ENCODE data around the gene COL4A2. TPM values are rescaled to one million over a fixed set of nuclear protein-coding genes. Genes with fewer than 3 reads are reported as not detected.

Gene COL4A2
- total RNA-seq, 1 donor from 2014 or later, result 1,736 TPM

DNA sequence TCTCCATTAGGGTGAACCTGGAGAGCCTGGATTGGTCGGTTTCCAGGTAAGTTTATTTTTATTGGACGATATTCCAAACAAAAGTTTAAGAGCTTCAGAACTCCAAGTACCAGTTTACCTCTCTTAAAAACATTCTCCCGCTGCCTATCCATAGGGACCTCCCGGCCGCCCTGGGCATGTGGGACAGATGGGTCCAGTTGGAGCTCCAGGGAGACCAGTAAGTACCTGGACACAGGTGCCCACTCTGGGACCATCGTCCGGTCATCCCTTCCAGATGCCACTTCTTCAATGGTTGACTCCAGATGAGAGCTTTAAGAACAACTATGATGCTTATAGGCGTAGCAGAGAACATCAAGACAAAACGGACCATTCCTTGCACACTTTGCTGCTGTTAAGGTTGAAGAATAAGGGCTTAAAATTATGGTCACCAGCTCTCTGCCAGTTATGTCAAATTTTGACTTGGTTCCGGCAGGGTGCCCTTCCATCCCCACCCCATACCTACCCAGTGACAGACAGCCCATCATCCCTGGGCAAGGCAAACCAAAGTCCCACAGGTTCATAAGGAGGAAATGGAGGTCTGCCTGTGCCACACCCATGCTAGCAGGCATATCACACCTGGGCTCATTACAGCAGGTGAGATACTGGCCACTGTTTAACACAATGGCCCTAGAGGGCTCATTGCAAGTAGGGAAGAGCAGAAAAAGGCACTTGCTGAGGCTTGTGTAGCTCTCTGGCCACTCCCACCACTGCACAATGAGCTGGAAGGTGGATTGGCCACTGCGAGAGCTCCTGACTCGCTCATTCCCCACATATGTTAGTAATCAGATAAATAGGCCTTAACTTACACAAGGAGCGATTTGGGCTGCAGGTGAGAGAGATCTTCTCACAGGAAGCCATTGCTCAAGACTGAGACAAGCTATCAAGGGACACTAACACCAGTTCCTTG lies 123.6 kb downstream of the COL4A2 start:
- Histone ChIP-seq H3K36me3 (ENCODE audit: control insufficient read depth, insufficient read depth, low read length) (peaks cover 11% of the 10 kb centered on the region), H3K27me3 (ENCODE audit: control insufficient read depth, insufficient read depth, low read length) (no peaks in the 10 kb centered on the region), H3K4me3 (ENCODE audit: low read depth, low read length) (no peak overlapping the region)
- no peak for DNase-seq (ENCODE audit: low read depth)
- TF ChIP-seq, protein P1, sequence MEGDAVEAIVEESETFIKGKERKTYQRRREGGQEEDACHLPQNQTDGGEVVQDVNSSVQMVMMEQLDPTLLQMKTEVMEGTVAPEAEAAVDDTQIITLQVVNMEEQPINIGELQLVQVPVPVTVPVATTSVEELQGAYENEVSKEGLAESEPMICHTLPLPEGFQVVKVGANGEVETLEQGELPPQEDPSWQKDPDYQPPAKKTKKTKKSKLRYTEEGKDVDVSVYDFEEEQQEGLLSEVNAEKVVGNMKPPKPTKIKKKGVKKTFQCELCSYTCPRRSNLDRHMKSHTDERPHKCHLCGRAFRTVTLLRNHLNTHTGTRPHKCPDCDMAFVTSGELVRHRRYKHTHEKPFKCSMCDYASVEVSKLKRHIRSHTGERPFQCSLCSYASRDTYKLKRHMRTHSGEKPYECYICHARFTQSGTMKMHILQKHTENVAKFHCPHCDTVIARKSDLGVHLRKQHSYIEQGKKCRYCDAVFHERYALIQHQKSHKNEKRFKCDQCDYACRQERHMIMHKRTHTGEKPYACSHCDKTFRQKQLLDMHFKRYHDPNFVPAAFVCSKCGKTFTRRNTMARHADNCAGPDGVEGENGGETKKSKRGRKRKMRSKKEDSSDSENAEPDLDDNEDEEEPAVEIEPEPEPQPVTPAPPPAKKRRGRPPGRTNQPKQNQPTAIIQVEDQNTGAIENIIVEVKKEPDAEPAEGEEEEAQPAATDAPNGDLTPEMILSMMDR (IDR thresholded peaks at IDR 0.05; ENCODE audit: insufficient read depth, low read length, poor library complexity, severe bottlenecking), result no peak

DNA sequence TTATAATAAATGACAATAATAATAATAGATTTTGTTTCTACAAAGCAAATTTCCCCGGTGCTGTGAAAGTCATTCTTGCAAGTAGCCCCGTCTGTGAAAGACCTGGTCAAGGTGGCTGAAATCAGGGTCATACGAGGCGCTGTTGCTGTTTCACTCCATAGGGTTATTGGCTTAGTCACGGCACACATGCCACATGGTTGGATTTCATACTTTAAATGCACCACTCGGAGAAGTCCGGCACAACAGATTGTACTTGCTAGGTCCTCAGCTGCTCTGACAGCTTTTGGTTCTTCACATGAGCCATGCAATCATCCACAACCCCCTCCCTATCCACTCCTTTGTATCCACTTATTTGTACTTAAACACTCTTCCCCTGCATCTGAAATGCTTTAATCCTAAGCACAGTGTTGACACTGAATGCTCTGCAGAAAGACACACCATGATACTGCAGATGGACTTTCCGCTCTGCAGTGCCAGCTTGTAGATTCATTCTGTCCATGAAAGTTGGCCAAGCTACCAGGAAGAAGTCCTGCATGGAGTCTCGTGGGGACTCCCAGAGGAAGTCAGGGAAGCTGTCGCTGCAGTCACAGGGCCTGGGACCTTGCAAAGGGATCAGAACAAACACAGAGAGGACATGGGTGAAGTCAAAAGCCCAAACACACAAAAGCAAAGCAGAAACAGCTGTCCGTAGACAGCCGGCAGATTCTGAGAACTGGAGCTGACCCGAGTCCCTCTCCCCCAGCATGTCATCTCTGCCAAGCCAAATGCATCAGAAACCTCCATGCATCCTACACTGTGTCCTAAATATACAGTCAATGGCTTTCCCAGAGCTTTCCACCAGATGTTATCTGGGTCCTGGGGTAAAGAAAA lies 124.6 kb downstream of the COL4A2 start:
- TF ChIP-seq, protein P1 (IDR thresholded peaks at IDR 0.05; ENCODE audit: insufficient read depth, low read length, poor library complexity, severe bottlenecking), result no peak
- peaks cover 7% of the 10 kb centered on the region for H3K36me3 ChIP-seq (ENCODE audit: control insufficient read depth, insufficient read depth, low read length)
- no peaks in the 10 kb centered on the region for H3K27me3 ChIP-seq (ENCODE audit: control insufficient read depth, insufficient read depth, low read length)
- no peak for DNase-seq (ENCODE audit: low read depth)
- H3K4me3 ChIP-seq (ENCODE audit: low read depth, low read length), result no peak overlapping the region

DNA sequence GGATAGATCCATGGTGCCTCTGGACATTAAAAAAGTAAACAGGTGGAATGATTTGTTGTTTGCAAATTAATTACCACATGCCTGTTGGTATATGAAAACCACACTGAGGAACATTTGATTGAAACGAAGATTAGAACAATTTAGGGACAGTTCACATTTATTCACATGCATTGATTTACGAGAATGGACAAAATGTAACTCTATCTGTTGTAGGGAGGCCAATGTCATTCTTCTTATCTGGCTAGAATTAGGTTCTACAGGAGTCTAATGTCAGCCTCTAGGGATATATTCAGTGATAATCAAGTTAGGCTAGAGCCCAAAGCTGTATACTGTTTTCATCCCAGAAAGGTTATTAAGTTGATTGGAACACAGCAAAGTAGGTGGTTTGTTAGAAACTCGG lies 125.4 kb downstream of the COL4A2 start:
- no peak overlapping the region for H3K4me3 ChIP-seq (ENCODE audit: low read depth, low read length)
- no peak for DNase-seq (ENCODE audit: low read depth)
- H3K27me3 ChIP-seq (ENCODE audit: control insufficient read depth, insufficient read depth, low read length), result no peaks in the 10 kb centered on the region
- TF ChIP-seq, protein P1 (IDR thresholded peaks at IDR 0.05; ENCODE audit: insufficient read depth, low read length, poor library complexity, severe bottlenecking), result no peak
- peaks cover 9% of the 10 kb centered on the region for H3K36me3 ChIP-seq (ENCODE audit: control insufficient read depth, insufficient read depth, low read length)

DNA sequence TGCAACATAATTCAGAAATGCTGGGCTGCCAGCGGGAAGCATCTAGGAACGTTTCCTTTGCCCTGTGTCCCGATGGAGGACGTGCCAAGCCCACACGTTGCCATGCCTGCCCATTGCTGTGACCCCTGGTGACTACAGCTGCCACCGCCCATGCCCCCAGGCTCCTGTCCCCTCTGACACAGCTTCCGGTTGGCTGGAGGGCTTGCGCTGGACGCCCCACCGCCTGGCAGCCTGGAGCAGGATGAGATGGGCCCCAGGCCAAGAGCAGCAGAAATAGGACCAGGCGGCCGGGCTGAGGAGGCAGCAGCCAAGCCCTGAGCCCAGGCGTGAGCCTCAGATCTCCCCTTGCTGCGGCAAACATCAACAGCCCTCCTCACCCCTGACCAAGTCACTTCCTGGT lies 125.9 kb downstream of the COL4A2 start:
- H3K4me3 ChIP-seq (ENCODE audit: low read depth, low read length), result no peak overlapping the region
- TF ChIP-seq, protein P1 (IDR thresholded peaks at IDR 0.05; ENCODE audit: insufficient read depth, low read length, poor library complexity, severe bottlenecking), result no peak
- H3K27me3 ChIP-seq (ENCODE audit: control insufficient read depth, insufficient read depth, low read length), result no peaks in the 10 kb centered on the region
- DNase-seq (ENCODE audit: low read depth), result no peak
- H3K36me3 ChIP-seq (ENCODE audit: control insufficient read depth, insufficient read depth, low read length), result peaks cover 9% of the 10 kb centered on the region

DNA sequence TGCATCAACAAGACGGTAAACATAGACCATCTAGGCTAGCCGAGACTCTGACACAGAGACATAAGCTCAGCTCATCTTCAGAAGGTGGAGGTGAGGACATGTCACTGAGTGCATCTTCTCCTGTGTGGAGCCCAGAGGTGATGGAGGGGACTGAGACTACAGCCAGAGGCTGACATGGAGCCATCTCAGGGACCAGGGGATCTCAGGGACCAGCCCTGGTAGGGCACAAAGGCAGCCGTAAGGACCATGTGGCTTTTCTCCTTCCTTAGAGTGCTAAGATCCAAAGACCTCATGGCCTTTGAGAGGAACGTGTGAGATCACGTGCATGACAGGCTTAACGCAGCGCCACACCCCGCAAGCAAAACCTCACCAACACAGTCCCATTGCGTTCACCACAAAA lies 127.5 kb downstream of the COL4A2 start:
- Histone ChIP-seq H3K27me3 (ENCODE audit: control insufficient read depth, insufficient read depth, low read length) (no peaks in the 10 kb centered on the region), H3K4me3 (ENCODE audit: low read depth, low read length) (no peak overlapping the region), H3K36me3 (ENCODE audit: control insufficient read depth, insufficient read depth, low read length) (peaks cover 10% of the 10 kb centered on the region)
- TF ChIP-seq, protein P1 (IDR thresholded peaks at IDR 0.05; ENCODE audit: insufficient read depth, low read length, poor library complexity, severe bottlenecking), result no peak
- no peak for DNase-seq (ENCODE audit: low read depth)
